GM12873 (cell line): Measurements from ENCODE around the gene PRDM11.

Experiments used
- TF ChIP-seq, protein P1 (sequence below): IDR thresholded peaks from 2 replicates; pipeline ENCODE4 v1.5.1; 2012; ENCODE audit warnings: low read depth, mild to moderate bottlenecking, moderate library complexity, low read length, control low read depth; ENCODE audit not compliant: insufficient read depth; ENCODE audit errors: missing control alignments

The PRDM11 gene

DNA sequence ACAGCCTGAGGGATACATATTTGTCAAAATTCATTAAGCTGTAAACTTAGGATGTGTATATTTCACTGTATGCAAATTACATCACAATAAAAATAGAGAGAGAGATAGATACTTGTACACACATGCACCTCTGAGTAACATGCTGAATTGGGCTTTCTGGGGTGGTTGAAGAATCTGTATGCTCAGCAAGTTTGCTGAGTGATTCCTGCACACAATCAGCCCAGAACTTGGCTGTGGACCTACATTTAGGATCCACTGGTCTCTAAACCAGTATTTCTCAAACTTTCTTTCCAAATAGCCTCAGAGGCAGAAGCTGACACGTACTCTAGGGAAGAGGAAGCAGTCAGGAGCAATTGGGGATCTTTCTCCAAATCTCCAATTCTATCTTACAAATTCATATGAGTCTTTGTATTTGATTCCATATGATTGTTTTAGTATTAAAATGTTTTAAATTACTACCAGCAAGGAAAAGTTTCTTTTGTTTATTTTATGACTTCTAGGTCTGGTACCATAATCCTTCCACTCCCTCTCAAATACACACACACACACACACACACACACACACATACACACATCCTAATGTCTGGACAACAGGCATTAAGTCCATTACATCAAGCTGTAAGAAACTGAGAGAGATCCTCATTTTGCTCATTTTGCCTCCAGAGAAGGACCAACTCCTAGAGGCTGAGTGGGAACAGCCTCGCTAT lies 119.7 kb downstream of the PRDM11 start:
- TF ChIP-seq, protein P1, sequence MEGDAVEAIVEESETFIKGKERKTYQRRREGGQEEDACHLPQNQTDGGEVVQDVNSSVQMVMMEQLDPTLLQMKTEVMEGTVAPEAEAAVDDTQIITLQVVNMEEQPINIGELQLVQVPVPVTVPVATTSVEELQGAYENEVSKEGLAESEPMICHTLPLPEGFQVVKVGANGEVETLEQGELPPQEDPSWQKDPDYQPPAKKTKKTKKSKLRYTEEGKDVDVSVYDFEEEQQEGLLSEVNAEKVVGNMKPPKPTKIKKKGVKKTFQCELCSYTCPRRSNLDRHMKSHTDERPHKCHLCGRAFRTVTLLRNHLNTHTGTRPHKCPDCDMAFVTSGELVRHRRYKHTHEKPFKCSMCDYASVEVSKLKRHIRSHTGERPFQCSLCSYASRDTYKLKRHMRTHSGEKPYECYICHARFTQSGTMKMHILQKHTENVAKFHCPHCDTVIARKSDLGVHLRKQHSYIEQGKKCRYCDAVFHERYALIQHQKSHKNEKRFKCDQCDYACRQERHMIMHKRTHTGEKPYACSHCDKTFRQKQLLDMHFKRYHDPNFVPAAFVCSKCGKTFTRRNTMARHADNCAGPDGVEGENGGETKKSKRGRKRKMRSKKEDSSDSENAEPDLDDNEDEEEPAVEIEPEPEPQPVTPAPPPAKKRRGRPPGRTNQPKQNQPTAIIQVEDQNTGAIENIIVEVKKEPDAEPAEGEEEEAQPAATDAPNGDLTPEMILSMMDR = no peak

DNA sequence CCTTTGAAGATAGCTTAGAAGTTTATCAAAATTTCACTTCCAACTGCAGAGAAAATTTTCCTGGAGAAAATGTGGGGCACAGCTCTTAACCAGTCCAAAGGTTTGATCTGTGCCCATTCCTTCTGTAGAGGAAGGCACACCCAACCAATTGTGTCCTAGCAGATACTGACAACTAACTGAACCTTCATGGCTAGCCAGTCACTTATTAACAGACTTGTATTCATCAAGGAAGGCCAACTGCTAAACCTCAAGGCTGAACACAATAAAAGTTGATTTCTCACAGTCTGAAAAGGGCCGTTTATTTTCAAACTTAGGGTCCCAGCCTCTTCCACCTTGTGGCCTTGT lies 120.2 kb downstream of the PRDM11 start:
- TF ChIP-seq, protein P1 = no peak

DNA sequence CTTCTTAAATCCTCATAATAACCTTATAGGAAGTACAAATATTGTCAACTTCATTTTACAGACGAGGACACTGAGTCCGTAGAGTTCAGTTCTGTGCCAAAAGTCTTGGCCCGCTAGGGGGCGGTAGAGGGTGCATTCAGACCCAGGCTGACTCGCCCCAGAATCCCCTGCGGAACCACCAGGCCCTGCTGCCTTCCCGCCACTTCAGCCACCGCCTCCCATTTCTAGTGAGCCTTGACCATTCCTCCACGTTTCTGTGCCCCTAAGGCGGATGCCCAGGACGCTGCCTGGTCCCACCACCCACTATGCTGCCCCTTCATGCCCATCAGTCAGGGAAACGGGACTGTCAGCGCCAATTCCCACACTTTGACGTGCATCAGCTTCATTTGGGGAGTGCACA lies 120.6 kb downstream of the PRDM11 start:
- TF ChIP-seq, protein P1 = peak; percentile 57

DNA sequence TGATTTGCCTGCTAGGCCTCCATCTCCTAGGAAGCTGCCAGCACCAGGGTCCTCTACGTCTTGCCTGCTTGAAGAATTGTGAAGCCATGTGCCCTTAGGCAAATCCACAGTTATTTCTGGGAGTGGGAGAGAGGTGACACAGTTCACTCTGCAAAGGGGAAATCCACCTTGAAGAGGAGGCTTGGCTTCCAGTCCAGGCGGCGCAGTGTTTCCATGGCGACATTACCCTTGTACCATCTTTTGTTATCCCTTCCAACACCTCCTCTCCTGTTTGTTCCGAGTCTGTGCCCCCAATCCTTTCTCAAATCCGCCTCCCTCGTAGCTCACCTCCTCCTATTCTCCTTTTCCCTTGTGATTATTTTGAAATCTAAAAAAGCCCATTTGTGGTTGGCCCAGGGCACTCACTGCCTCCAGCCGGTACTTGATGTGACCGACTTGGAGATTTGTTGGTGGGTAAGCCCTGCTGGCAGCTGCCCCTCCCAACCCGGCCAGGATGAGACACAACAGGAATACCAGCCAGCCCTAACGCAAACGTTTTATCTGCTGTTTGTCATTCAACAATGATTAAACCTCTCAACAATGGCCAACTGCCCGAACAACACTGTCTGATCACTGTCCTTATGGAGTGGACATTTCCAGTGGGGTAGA lies 121.3 kb downstream of the PRDM11 start:
- TF ChIP-seq, protein P1 = no peak

DNA sequence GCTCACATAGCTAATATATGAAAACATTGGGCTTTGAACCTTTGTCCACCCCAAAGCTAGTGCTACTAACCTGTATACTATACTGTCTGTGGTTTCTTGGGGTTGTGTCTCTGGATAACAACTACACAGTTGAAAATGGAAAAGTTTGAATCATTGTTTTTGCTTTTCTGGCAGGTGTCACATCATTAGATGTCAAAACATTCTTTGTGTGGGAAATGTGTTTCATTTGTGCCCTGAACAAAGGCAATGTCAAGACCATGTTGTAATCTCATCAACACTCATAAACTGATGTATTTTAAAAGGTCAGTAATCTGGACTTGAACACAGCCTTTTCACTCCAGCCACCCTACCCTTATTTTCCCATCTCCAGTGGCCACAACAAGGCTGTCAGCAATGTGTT lies 123.2 kb downstream of the PRDM11 start:
- TF ChIP-seq, protein P1 = no peak

DNA sequence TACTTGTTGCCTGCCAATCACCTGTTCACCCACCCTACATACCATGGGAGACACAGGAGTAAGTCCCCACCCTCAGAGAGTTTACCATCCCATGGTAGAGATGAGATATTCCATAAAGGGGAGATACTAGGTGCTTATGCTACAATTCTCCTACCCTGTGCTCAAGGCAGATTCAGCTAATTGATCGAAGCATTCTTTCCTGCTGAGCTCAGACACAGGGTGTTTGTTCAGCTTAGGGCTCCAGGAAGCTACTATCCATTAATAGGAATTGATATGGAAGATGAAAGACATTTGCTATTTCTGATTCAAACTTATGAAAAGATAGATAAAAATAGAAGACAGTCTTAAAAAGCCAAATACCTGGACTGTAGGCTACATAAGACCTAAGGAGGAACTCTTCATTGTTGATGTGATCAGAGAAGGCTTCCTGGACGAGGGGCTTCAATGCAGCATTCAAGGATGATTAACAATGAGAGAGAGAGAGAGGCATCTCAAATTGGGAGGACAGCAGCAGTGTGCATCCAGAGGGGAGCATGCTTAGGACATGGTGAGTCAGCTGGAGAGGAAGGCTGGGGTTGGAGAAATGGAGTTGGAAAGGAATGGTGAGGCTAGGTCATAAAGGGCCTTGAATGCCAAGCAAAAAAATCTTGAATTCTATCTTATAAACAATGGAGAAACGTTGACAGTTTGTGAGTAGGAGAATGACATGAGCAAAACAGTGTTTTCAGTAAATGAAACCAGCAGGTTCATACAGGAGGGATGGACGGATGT lies 124.7 kb downstream of the PRDM11 start:
- TF ChIP-seq, protein P1 = no peak

DNA sequence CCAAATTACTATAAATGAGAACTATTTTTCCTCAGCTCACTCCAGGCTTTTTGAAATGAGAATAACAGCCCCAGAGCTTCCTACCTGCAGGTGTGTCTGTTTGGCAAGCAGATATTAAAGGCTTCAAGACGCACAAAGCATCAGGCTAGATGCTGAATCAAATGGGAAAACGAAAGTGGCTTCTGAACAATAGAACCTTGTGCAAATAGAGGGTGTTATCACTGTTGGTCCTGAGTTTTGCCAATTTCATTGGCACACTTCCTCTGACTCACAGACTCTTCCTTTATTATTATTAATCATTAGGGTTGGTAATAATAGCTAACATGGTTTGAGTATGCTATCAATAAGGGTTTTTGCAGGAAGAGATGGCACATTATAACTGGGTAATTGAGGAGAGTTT lies 126.3 kb downstream of the PRDM11 start:
- TF ChIP-seq, protein P1 = no peak
